Lower lobe of right lung (tissue), 2 donors: Measurements from ENCODE around the gene ARHGAP35. TPM values are rescaled to one million over a fixed set of nuclear protein-coding genes. Genes with fewer than 3 reads are reported as not detected.
"Not testable (repeated sequence)": the region's sequence is repeated elsewhere in the genome, so short reads cannot be mapped to it uniquely, and the experiment has no call there.

Experiments
- ATAC-seq, 2 donors: fragments of 200-7000 bp; cut with Tn5 transposase; one replicate each; pipeline ENCODE4 v1.9.1; 2020 to 2022; ENCODE audit warnings: mild to moderate bottlenecking in 2 of 2, moderate library complexity in 2 of 2
- DNase-seq: peaks from one replicate; pipeline ENCODE4 v3.0.0-alpha.2; 2020
- H3K27ac ChIP-seq: fragments of 200-600 bp; one replicate; pipeline ENCODE4 v1.8.0; 2022
- H3K27me3 ChIP-seq: fragments of 200-600 bp; one replicate; pipeline ENCODE4 v1.8.0; 2022; ENCODE audit warnings: low read depth
- H3K36me3 ChIP-seq: fragments of 200-600 bp; one replicate; pipeline ENCODE4 v1.8.0; 2022; ENCODE audit warnings: mild to moderate bottlenecking
- H3K4me1 ChIP-seq: fragments of 200-600 bp; one replicate; pipeline ENCODE4 v1.8.0; 2022
- H3K4me3 ChIP-seq: fragments of 200-600 bp; one replicate; pipeline ENCODE4 v1.8.0; 2022; ENCODE audit warnings: mild to moderate bottlenecking
- H3K9me3 ChIP-seq: fragments of 200-600 bp; one replicate; pipeline ENCODE4 v1.8.0; 2022
- CTCF ChIP-seq: fragments of 200-600 bp; IDR thresholded peaks from one replicate; pipeline ENCODE4 v1.8.0; 2022; ENCODE audit warnings: antibody characterized with exemption, mild to moderate bottlenecking
- intact Hi-C: fragments of 100-400 bp; cut with DNase I; formaldehyde crosslinking; loops from one replicate; pipeline ENCODE4 v1.11.0; 2022
- total RNA-seq: library from RNA; stranded (reverse); fragmentation: NEBNext Ultra II Directional; extraction: Animal tissue kit (Norgen Biotek cat#: 25700); gene quantifications from one replicate; pipeline ENCODE4 v1.2.1, GENCODE V29; 2021
- donor health status: DM: no; HTN: yes; CAD: no; lungs with severe emphysema.

Gene ARHGAP35
- total RNA-seq, 1 donor from 2014 or later: 61.6 TPM

GRCh38 chr19:46878613-46879375 is 18.0 kb downstream of the ARHGAP35 start:
- no peak for TF ChIP-seq CTCF
- Histone ChIP-seq H3K9me3 (no peaks in the 10 kb centered on the region), H3K4me3 (no peak overlapping the region), H3K36me3 (peaks cover 9% of the 10 kb centered on the region), H3K4me1 (no peaks in the 10 kb centered on the region), H3K27ac (no peak overlapping the region), H3K27me3 (no peaks in the 10 kb centered on the region)
- ATAC-seq: no peak
- intact Hi-C loops: no loop called here
- DNase-seq: no peak

DNA sequence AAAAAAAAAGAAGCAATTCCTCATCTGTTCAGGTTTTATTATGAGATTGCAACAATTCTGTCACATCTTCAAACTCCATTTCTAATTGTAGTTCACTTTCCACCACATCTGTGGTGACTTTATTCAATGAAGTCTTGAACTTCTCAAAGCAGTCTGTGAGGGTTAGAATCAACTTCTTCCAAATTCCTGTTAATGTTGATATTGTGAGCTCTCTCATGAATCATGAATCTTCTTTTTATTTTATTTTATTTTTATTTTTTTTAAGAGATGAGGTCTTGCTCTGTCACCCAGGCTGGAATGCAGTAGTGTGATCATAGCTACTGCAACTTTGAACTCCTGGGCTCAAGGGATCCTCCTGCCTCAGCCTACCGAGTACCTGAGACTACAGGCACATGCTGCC is 19.6 kb downstream of the ARHGAP35 start:
- no peak overlapping the region for H3K27ac ChIP-seq
- intact Hi-C loops: no loop called here
- H3K4me3 ChIP-seq: no peak overlapping the region
- DNase-seq (no peak), ATAC-seq (no peak)
- no peaks in the 10 kb centered on the region for H3K9me3 ChIP-seq
- no peaks in the 10 kb centered on the region for H3K4me1 ChIP-seq
- peaks cover 9% of the 10 kb centered on the region for H3K36me3 ChIP-seq
- TF ChIP-seq CTCF: no peak
- H3K27me3 ChIP-seq: no peaks in the 10 kb centered on the region

- Histone ChIP-seq H3K27ac (no peak overlapping the region), H3K4me3 (no peak overlapping the region), H3K9me3 (no peaks in the 10 kb centered on the region), H3K27me3 (no peaks in the 10 kb centered on the region), H3K36me3 (peaks cover 9% of the 10 kb centered on the region), H3K4me1 (no peaks in the 10 kb centered on the region)
- DNase-seq (no peak), ATAC-seq (no peak)
- intact Hi-C loops: no loop called here
- no peak for TF ChIP-seq CTCF
Observed at GRCh38 chr19:46881092-46881491, 20.3 kb downstream of the ARHGAP35 start.

- Histone ChIP-seq H3K4me1 (no peaks in the 10 kb centered on the region), H3K36me3 (peaks cover 9% of the 10 kb centered on the region), H3K27me3 (no peaks in the 10 kb centered on the region), H3K4me3 (no peak overlapping the region), H3K9me3 (no peaks in the 10 kb centered on the region), H3K27ac (no peak overlapping the region)
- ATAC-seq (no peak), DNase-seq (no peak)
- TF ChIP-seq CTCF: no peak
- intact Hi-C loops: no loop called here
Observed at GRCh38 chr19:46882034-46882433, 21.2 kb downstream of the ARHGAP35 start.

GRCh38 chr19:46882751-46883150 is 22.0 kb downstream of the ARHGAP35 start:
- H3K4me1 ChIP-seq, intact Hi-C loops, H3K36me3 ChIP-seq, DNase-seq, H3K27ac ChIP-seq, ATAC-seq, H3K9me3 ChIP-seq, H3K27me3 ChIP-seq, H3K4me3 ChIP-seq: not testable (repeated sequence)

- Histone ChIP-seq H3K4me1 (peaks cover 6% of the 10 kb centered on the region), H3K27ac (no peak overlapping the region), H3K27me3 (no peaks in the 10 kb centered on the region), H3K36me3 (no peaks in the 10 kb centered on the region), H3K4me3 (no peak overlapping the region), H3K9me3 (no peaks in the 10 kb centered on the region)
- TF ChIP-seq CTCF: no peak
- ATAC-seq: no peak
- DNase-seq: no peak
- intact Hi-C loops: no loop called here
Observed at GRCh38 chr19:46885411-46885810, 24.6 kb downstream of the ARHGAP35 start.
